Upper lobe of left lung (tissue), 4 donors: Measurements from ENCODE around the gene ZNF792.

Experiments used
- CTCF ChIP-seq, 6 experiments: fragments of 450-650 bp in 4 of 6; fragments of 200-600 bp in 2 of 6; sonication (generic) in 2 of 6; IDR thresholded peaks; one replicate each; pipeline ENCODE4 v1.5.1; 2016 to 2019; ENCODE audit warnings: antibody characterized with exemption in 6 of 6
- POLR2A ChIP-seq, 4 donors: fragments of 450-650 bp; IDR thresholded peaks; one replicate each; pipeline ENCODE4 v1.5.1; 2016 to 2017; ENCODE audit warnings: antibody characterized with exemption in 4 of 4, mild to moderate bottlenecking in 2 of 4
- POLR2AphosphoS5 ChIP-seq, 2 donors: sonication (generic); formaldehyde crosslinking; IDR thresholded peaks; one replicate each; pipeline ENCODE4 v1.5.1; 2017; ENCODE audit warnings: antibody characterized with exemption in 2 of 2

- no peak for TF ChIP-seq CTCF (IDR thresholded peaks at IDR 0.05)
- TF ChIP-seq POLR2A (IDR thresholded peaks at IDR 0.05), result no peak
- TF ChIP-seq POLR2AphosphoS5 (IDR thresholded peaks at IDR 0.05), result no peak
Measured at GRCh38 chr19:34989298-34989697, 25.3 kb upstream of the ZNF792 start.
